Measurements from ENCODE around the gene TBCK.
A peak's percentile ranks its signal among the peaks of the same experiment; 100 is the strongest.

The TBCK gene

DNA sequence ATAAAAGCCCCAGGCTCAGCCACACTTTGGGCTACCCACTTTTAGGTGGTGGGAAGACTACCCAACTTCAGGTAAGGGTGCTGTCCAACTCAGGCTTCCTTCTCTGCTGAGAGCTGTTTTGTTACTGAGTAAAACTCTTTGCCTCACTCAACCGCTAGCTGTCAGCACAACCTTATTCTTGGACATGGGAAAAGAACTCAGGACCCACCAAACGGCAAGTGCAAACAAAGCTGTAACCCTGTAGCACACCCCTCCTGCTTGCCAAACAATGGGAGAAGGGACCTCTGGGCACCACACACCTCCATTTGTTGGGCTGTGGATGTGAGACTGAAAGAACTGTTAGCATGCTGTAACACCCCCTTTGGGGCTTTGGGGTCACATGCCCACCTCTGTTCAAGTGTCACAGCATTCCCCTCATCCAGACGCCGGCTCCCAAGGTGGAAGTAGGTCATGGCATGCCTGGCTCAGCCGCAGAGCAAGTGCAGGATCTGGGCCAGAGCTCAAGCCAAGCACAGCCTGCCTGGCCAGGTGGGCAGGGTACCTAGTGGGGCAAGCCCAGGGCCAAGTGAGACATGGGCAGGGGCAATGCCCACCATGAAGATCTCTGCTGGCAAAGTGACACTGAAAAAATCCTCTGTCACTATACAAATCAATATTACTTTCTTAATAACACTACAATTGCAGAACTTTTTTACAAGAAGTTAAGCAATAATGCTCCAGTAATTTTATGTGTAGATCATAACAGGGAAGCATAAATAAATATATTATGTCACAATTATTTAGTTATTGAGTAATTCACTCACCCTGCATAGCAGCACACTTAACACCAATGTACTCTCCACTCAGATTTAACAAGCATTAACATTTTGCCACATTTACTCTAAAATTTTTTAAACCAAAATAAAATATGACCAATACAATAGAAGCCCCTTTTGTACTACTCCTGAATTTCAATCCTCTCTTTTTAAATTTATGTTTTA lies 107.2 kb downstream of the TBCK start:
- H3K4me3 ChIP-seq (ENCODE audit: low read length) = no peak overlapping the region
- DNase-seq (ENCODE audit: low read depth) = no peak
- TF ChIP-seq, protein P1, sequence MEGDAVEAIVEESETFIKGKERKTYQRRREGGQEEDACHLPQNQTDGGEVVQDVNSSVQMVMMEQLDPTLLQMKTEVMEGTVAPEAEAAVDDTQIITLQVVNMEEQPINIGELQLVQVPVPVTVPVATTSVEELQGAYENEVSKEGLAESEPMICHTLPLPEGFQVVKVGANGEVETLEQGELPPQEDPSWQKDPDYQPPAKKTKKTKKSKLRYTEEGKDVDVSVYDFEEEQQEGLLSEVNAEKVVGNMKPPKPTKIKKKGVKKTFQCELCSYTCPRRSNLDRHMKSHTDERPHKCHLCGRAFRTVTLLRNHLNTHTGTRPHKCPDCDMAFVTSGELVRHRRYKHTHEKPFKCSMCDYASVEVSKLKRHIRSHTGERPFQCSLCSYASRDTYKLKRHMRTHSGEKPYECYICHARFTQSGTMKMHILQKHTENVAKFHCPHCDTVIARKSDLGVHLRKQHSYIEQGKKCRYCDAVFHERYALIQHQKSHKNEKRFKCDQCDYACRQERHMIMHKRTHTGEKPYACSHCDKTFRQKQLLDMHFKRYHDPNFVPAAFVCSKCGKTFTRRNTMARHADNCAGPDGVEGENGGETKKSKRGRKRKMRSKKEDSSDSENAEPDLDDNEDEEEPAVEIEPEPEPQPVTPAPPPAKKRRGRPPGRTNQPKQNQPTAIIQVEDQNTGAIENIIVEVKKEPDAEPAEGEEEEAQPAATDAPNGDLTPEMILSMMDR (IDR thresholded peaks at IDR 0.05; ENCODE audit: insufficient read depth, low read depth, low read length, missing control alignments) = no peak

DNA sequence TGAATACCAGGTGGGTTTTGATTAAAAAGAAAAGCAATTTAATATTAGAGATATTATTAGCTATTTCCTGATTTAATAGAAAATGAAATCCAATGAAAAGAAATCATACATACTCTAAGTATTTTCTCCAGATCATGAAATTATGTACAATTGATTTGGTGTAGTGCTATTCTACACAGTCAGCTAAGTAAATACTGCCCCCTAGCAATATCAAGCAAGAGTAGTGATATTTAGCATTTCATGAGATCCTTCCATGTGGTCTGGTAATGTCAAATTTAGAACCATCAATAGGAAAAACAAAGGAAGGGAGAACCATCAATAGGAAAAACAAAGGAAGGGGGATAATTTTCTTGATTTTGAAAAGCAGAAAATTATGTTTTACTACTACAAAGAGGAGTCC lies 114.6 kb downstream of the TBCK start:
- DNase-seq (ENCODE audit: low read depth) = peak; percentile 8

GRCh38 chr4:106195435-106195950 lies 120.5 kb downstream of the TBCK start:
- TF ChIP-seq, protein P1 (IDR thresholded peaks at IDR 0.05; ENCODE audit: insufficient read depth, low read depth, low read length, missing control alignments) = no peak
- DNase-seq (ENCODE audit: low read depth) = no peak
- no peak overlapping the region for H3K4me3 ChIP-seq (ENCODE audit: low read length)

More for the DNA sequence above, 114.6 kb downstream of the TBCK start:
- no peak overlapping the region for H3K4me3 ChIP-seq (ENCODE audit: low read length)
- TF ChIP-seq, protein P1 (IDR thresholded peaks at IDR 0.05; ENCODE audit: insufficient read depth, low read depth, low read length, missing control alignments) = peak; percentile 38

- DNase-seq (ENCODE audit: low read depth) = peak; percentile 12
- TF ChIP-seq, protein P1 (IDR thresholded peaks at IDR 0.05; ENCODE audit: insufficient read depth, low read depth, low read length, missing control alignments) = no peak
- no peak overlapping the region for H3K4me3 ChIP-seq (ENCODE audit: low read length)
Observed at GRCh38 chr4:106194801-106195200, 121.2 kb downstream of the TBCK start.

DNA sequence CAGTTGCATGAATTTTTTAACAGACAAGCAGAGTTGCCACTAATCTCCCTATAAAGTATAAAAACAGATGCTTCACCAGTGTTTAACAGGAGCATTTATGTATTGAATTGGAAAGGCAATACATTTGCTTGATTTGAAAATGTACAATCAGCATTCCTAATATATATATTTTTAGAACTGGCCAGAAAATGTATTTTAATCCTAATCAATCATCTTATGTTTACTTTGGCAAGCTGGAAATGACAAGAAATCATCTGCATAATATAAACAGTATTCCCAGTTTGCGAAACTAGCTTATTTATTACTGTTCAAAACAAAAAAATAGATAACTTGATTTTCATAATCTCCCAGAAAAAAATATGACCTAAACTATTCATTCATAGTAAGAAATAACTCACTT lies 123.9 kb downstream of the TBCK start:
- no peak for DNase-seq (ENCODE audit: low read depth)
- TF ChIP-seq, protein P1 (IDR thresholded peaks at IDR 0.05; ENCODE audit: insufficient read depth, low read depth, low read length, missing control alignments) = no peak
- no peak overlapping the region for H3K4me3 ChIP-seq (ENCODE audit: low read length)

- DNase-seq (ENCODE audit: low read depth) = no peak
- no peak overlapping the region for H3K4me3 ChIP-seq (ENCODE audit: low read length)
- TF ChIP-seq, protein P1 (IDR thresholded peaks at IDR 0.05; ENCODE audit: insufficient read depth, low read depth, low read length, missing control alignments) = no peak
Observed at GRCh38 chr4:106186201-106186600, 129.8 kb downstream of the TBCK start.

Data from epithelial cell of esophagus (primary cell).